Activated naive CD4-positive, alpha-beta T cell treated with anti-CD3 and anti-CD28 coated beads, Interleukin-2, amount 50 U/mL, for 72 hours (primary cell): ENCODE results near the gene NTHL1. TPM values are rescaled to one million over a fixed set of nuclear protein-coding genes. Genes with fewer than 3 reads are reported as not detected.

Experiments used
- ATAC-seq, 2 donors: fragments of 150-1000 bp; cut with Tn5 transposase; 2 replicates each; pipeline ENCODE4 v1.10.0; 2021; ENCODE audit warnings: mild to moderate bottlenecking in 2 of 2, moderate library complexity in 2 of 2
- DNase-seq, 2 donors: peaks; one replicate each; pipeline ENCODE4 v3.0.0; 2021 to 2022; ENCODE audit warnings: low spot score in 2 of 2
- H3K27ac Mint-ChIP-seq, 2 donors: one replicate each; pipeline ENCODE4 v1.8.0; 2022; ENCODE audit warnings: mild to moderate bottlenecking in 2 of 2, mixed read lengths in 2 of 2
- H3K36me3 Mint-ChIP-seq, 2 donors: one replicate each; pipeline ENCODE4 v1.8.0; 2022; ENCODE audit warnings: mixed read lengths in 2 of 2
- H3K9me3 Mint-ChIP-seq, 2 donors: one replicate each; pipeline ENCODE4 v1.8.0; 2022; ENCODE audit warnings: mixed read lengths in 2 of 2
- total RNA-seq, 2 donors: library from RNA; stranded (reverse); gene quantifications; one replicate each; pipeline ENCODE4 v1.2.3, GENCODE V29; 2022

The NTHL1 gene
- total RNA-seq, 2 donors from 2014 or later = 21.6 to 25.3 TPM

GRCh38 chr16:2076072-2076865 is 28.6 kb upstream of the NTHL1 start:
- DNase-seq (no peak), ATAC-seq (no peak)
- no peaks in the 10 kb centered on the region for H3K36me3 Mint-ChIP-seq
- H3K9me3 Mint-ChIP-seq = no peaks in the 10 kb centered on the region
- H3K27ac Mint-ChIP-seq = no peak overlapping the region

- ATAC-seq (no peak), DNase-seq (no peak)
- Mint-ChIP-seq H3K27ac (no peak overlapping the region), H3K36me3 (no peaks in the 10 kb centered on the region), H3K9me3 (no peaks in the 10 kb centered on the region)
Observed at GRCh38 chr16:2075631-2076030, 28.0 kb upstream of the NTHL1 start.

- no peaks in the 10 kb centered on the region for H3K36me3 Mint-ChIP-seq
- ATAC-seq (no peak), DNase-seq (no peak)
- no peaks in the 10 kb centered on the region for H3K9me3 Mint-ChIP-seq
- no peak overlapping the region for H3K27ac Mint-ChIP-seq
Observed at GRCh38 chr16:2074071-2074470, 26.4 kb upstream of the NTHL1 start.

DNA sequence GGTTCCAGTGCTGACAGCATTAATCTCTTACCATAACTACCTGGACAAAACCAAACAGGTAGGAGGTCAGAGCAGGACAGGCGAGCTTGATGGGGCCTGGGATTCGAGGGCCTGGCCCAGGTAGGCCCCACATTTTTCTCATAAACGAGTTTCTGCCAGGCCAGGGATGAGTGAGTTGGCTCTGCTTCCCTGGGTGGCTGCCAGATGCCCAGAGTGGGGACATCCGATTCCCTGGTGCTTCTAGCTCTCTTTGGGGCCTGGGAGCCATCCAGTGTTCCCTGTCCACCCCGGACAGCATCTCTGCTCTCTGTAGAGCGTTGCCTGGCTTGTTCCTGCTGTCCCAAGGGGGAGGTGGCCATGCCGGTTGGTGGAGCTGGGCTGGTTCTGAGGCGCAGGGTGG is 25.3 kb upstream of the NTHL1 start:
- H3K36me3 Mint-ChIP-seq = no peaks in the 10 kb centered on the region
- no peaks in the 10 kb centered on the region for H3K9me3 Mint-ChIP-seq
- H3K27ac Mint-ChIP-seq = peak overlapping the region; percentile 23 to 74
- ATAC-seq (no peak), DNase-seq (no peak)

GRCh38 chr16:2071454-2072202 is 24.0 kb upstream of the NTHL1 start:
- no peaks in the 10 kb centered on the region for H3K9me3 Mint-ChIP-seq
- peak overlapping the region in 1 of 2 donors; percentile 65 for H3K27ac Mint-ChIP-seq
- no peak for DNase-seq
- peak in 1 of 2 donors; percentile 22 for ATAC-seq
- no peaks in the 10 kb centered on the region for H3K36me3 Mint-ChIP-seq

DNA sequence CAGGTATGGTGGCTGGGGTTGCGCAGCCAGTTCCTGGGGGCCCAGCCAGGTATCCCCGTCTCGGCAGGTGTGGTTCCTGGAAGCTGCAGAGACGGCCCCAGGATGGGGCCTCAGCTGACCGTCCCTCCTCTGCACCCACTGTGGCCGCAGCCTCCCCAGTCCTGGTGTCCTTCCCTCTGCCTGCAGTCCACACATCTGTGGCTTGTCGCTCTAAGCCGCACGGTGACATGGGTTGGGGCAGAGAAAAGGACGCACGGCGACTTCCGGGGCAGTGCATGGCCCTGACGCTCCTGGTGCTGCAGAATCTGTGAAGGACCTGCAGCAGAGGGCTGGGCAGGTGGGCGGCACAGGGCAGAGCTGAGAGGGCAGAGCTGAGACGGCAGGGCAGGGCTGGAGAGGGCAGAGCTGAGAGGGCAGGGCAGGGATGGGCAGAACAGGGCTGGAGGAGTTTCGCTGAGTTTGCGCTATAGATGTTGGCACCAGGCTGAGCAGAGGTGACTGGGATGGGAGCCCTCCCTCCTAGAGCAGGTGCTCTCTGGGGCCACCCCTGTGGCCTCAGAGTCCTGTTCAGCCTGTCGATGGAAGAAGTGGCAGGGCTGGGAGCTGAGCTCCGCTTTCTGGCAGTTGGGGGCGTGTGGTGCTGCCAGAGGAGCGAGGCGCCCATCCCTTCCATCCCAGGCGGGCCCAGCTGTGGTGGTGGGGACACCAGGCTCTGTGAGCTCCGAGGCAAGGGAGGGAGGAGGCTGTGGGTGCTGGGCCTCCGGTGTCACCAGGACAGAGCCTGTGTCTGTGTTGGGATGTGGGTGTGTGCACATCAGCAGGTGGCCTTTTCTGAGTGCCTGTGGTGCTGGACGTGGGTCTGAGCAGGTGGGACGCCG is 23.2 kb upstream of the NTHL1 start:
- no peaks in the 10 kb centered on the region for H3K9me3 Mint-ChIP-seq
- no peak overlapping the region for H3K27ac Mint-ChIP-seq
- ATAC-seq = no peak
- H3K36me3 Mint-ChIP-seq = peaks cover 4 to 5% of the 10 kb centered on the region in 2 donors
- no peak for DNase-seq

- H3K27ac Mint-ChIP-seq = peak overlapping the region in 1 of 2 donors; percentile 60
- ATAC-seq = no peak
- H3K9me3 Mint-ChIP-seq = no peaks in the 10 kb centered on the region
- H3K36me3 Mint-ChIP-seq = peaks cover 4 to 6% of the 10 kb centered on the region in 2 donors
- no peak for DNase-seq
Observed at GRCh38 chr16:2066139-2066538, 18.5 kb upstream of the NTHL1 start.

DNA sequence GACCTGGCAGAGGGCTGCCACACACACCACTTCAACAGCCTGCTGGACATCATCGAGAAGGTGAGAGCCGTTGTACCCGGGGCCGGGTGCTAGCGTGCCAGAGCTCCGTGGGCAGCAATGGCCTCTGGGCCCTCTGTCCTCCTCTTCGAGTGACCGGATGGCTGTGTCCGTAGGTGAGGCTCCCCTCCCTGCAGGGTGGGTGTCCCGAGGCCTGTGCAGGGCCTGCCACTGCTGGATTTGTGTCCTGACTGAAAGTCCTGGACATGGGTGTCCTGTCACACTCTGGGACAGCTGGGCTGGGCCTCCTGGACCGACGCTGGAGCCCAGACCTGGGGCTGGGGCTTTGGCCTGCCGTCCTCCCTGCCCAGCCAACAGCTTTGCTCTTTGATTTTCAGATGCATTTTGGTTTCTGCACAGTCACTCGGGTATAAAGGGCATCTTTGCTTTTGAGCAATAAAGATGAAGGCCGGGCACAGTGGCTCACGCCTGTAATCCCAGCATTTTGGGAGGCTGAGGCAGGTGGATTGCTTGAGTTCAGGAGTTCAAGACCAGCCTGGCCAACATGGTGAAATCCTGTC is 16.8 kb upstream of the NTHL1 start:
- peaks cover 4 to 6% of the 10 kb centered on the region in 2 donors for H3K36me3 Mint-ChIP-seq
- no peak overlapping the region for H3K27ac Mint-ChIP-seq
- ATAC-seq (no peak), DNase-seq (no peak)
- H3K9me3 Mint-ChIP-seq = no peaks in the 10 kb centered on the region

DNA sequence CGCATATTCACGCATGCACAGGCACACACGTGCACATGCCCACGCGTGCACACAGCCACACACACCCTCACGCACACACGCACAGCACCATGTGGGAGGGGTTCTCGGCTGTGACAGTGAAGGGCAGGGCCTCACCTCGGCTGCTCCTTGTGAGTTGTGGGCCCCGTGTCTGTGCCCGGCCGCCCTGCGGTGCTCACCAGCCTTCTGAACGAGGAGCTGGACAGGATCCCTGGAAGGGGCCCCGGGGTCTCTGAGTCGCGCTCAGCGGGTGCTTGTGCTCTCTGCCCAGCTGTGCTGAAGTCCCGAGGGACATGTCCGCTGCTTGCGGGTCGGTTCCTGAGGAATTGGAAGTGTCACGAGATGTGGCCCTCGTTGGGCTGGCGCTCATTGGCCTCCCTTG is 16.2 kb upstream of the NTHL1 start:
- DNase-seq (no peak), ATAC-seq (no peak)
- Mint-ChIP-seq H3K36me3 (peaks cover 4 to 6% of the 10 kb centered on the region in 2 donors), H3K9me3 (no peaks in the 10 kb centered on the region), H3K27ac (peak overlapping the region in 1 of 2 donors; percentile 24)

DNA sequence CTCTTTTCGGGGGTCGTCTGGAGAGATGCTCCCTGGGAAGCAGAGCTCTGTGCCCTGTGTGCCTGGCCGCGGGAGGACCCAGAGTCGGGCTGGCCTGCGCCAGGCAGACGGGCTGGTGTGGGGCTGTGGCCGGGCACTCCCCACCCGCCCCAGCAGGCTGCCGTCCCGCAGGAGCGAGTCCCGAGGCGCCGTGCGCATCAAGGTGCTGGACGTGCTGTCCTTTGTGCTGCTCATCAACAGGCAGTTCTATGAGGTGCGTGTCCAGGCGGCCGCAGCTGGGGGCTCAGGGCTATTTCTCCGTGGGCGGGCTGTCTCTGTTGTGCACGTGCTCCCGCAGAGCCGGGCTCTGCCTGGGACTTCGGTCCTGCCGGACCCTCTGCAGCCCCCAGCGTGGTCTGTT is 15.2 kb upstream of the NTHL1 start:
- ATAC-seq (no peak), DNase-seq (no peak)
- no peaks in the 10 kb centered on the region for H3K9me3 Mint-ChIP-seq
- peak overlapping the region in 1 of 2 donors; percentile 24 for H3K27ac Mint-ChIP-seq
- peaks cover 4 to 6% of the 10 kb centered on the region in 2 donors for H3K36me3 Mint-ChIP-seq

GRCh38 chr16:2061526-2061925 is 13.9 kb upstream of the NTHL1 start:
- Mint-ChIP-seq H3K27ac (no peak overlapping the region), H3K36me3 (peaks cover 4 to 6% of the 10 kb centered on the region in 2 donors), H3K9me3 (no peaks in the 10 kb centered on the region)
- DNase-seq = no peak
- ATAC-seq = no peak

GRCh38 chr16:2061023-2061422 is 13.4 kb upstream of the NTHL1 start:
- no peak overlapping the region for H3K27ac Mint-ChIP-seq
- ATAC-seq (no peak), DNase-seq (no peak)
- peaks cover under 1 to 4% of the 10 kb centered on the region in 2 donors for H3K36me3 Mint-ChIP-seq
- H3K9me3 Mint-ChIP-seq = no peaks in the 10 kb centered on the region

DNA sequence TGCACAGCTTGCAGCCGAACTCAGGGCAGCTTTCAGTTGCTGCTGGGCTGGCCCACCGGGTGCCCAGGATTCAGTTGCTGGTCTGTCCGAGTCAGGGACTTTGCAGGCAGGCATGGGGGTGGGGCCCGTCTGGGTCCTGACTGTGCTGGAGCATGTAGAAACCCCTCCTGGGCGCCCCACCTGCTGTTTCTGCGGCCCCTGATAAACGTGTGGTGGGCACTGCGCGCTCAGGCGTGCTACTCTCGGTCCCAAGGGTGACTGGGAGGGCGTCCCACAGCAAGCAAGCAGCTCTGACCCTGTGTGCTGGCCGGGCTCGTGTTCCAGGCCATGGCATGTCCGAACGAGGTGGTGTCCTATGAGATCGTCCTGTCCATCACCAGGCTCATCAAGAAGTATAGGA is 12.7 kb upstream of the NTHL1 start:
- DNase-seq = no peak
- Mint-ChIP-seq H3K9me3 (no peaks in the 10 kb centered on the region), H3K36me3 (no peaks in the 10 kb centered on the region), H3K27ac (no peak overlapping the region)
- no peak for ATAC-seq

DNA sequence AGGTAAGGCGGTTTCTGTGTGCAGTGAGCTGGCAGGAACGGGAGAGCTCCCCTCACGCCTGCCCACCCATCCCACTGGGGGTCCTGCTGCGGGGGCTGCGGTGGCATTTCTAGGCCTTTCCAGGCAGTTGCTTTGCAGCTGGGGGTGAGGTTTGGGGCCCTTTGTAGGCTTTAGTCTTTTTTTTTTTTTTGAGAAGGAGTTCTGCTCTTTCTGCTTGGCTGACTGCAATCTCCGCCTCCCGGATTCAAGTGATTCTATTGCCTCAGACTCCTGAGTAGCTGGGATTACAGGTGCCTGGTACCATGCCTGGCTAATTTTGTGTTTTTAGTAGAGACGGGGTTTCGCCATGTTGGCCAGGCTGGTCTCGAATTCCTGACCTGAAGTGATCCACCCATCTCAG is 11.2 kb upstream of the NTHL1 start:
- peak overlapping the region in 1 of 2 donors; percentile 50 for H3K27ac Mint-ChIP-seq
- DNase-seq (no peak), ATAC-seq (no peak)
- H3K9me3 Mint-ChIP-seq = no peaks in the 10 kb centered on the region
- H3K36me3 Mint-ChIP-seq = no peaks in the 10 kb centered on the region

DNA sequence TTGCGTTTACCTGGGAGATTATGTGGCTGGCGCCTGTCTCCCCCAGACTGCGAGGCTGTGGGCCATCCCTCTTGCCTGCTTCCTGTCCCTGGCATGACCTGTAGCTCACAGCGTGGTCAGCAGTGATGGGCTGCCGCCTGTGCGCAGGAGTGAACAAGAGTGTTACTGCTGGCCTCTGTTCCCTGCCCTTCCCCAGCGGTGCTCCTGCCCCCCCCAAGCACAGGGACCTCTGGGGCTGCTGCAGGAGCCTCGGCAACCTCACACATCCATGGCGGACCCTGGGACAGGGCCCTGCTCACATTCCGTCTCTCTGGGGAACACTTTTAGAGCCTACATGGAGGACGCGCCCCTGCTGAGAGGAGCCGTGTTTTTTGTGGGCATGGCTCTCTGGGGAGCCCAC is 10.8 kb upstream of the NTHL1 start:
- no peaks in the 10 kb centered on the region for H3K36me3 Mint-ChIP-seq
- no peak for ATAC-seq
- no peak for DNase-seq
- H3K27ac Mint-ChIP-seq = peak overlapping the region in 1 of 2 donors; percentile 50
- no peaks in the 10 kb centered on the region for H3K9me3 Mint-ChIP-seq

- DNase-seq (no peak), ATAC-seq (no peak)
- Mint-ChIP-seq H3K9me3 (no peaks in the 10 kb centered on the region), H3K36me3 (no peaks in the 10 kb centered on the region), H3K27ac (peak overlapping the region; percentile 16 to 27)
Observed at GRCh38 chr16:2057438-2057837, 9.8 kb upstream of the NTHL1 start.
